Choroid plexus epithelial cell (primary cell): ENCODE data around the gene TYK2.

Source experiments
- DNase-seq: peaks from one replicate; pipeline ENCODE4 v3.0.0-alpha.2; 2010; ENCODE audit warnings: low read depth
- H3K4me3 ChIP-seq: 2 replicates; pipeline ENCODE4 v1.5.1; 2011; ENCODE audit warnings: low read depth, mild to moderate bottlenecking, control low read depth, low read length, moderate library complexity
- TF ChIP-seq, protein P1 (sequence below): conservative IDR thresholded peaks from 2 replicates; pipeline ENCODE4 v1.5.1; 2011; ENCODE audit warnings: low read depth, mild to moderate bottlenecking, control low read depth, inconsistent platforms, low read length, moderate library complexity

TYK2 gene

DNA sequence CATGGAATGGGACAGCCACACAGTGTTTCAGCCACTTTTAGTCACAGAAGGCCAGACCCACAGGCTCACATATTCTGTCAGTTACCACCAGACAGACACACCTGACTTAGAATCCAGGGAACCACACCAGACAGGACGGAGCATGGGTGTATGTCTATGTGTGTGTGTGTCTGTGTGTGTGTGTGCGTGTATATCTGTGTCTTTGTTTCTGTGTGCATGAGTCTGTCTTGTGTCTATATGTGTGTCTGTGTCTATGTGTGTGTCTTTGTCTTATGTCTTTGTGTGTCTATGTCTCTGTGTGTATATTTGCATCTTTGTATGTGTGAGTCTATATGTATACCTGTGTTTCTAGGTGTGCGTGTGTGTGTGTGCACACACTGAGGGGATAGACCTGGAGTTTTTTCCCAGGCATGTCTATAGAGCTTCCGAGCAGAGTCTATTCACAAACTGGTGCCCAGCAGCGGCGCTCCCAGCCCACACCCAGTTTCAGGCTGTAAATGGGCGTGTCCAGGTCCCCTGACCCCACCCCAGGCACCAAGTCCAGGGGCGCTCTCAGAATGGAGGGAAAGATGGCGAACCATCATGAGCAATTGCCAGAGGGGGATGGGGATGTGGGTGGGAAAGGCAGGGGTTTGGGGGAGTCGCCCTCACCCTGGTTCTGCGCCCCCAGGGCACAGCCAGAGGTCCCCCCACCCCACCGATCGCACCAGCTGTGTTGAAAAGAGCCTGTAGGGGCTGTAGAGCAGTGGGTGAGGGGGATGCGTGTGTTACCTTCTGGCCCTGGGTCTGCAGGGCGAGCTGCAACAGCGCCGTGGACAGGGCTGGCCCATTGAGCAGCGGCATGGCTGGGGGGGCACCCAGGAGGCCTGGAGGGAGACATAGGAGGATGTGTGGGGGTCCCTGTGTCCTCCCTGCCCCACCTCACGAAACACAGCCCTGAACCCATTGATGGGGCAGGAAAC is 58.2 kb downstream of the TYK2 start:
- TF ChIP-seq, protein P1, sequence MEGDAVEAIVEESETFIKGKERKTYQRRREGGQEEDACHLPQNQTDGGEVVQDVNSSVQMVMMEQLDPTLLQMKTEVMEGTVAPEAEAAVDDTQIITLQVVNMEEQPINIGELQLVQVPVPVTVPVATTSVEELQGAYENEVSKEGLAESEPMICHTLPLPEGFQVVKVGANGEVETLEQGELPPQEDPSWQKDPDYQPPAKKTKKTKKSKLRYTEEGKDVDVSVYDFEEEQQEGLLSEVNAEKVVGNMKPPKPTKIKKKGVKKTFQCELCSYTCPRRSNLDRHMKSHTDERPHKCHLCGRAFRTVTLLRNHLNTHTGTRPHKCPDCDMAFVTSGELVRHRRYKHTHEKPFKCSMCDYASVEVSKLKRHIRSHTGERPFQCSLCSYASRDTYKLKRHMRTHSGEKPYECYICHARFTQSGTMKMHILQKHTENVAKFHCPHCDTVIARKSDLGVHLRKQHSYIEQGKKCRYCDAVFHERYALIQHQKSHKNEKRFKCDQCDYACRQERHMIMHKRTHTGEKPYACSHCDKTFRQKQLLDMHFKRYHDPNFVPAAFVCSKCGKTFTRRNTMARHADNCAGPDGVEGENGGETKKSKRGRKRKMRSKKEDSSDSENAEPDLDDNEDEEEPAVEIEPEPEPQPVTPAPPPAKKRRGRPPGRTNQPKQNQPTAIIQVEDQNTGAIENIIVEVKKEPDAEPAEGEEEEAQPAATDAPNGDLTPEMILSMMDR, result no peak
- no peak overlapping the region for H3K4me3 ChIP-seq
- DNase-seq, result no peak

DNA sequence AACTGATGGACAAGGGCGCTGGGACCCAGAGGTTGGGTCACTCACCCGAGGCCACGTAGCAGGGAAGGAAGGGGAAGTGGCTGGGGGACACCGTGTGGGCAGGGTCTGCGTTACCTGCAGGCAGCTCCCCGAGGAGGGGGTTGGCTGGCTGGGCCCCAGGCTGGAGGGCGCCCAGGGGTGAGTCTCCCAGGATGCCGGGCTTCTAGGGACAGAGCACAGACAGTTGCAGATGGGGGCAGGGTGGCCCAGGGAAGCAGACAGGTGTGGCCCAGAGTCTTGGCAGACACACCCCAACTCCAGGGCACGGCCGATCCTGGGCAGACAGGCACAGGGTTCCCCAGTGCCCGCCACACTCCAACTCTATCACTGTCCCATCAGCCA is 59.0 kb downstream of the TYK2 start:
- TF ChIP-seq, protein P1, result no peak
- H3K4me3 ChIP-seq, result no peak overlapping the region
- DNase-seq, result no peak

DNA sequence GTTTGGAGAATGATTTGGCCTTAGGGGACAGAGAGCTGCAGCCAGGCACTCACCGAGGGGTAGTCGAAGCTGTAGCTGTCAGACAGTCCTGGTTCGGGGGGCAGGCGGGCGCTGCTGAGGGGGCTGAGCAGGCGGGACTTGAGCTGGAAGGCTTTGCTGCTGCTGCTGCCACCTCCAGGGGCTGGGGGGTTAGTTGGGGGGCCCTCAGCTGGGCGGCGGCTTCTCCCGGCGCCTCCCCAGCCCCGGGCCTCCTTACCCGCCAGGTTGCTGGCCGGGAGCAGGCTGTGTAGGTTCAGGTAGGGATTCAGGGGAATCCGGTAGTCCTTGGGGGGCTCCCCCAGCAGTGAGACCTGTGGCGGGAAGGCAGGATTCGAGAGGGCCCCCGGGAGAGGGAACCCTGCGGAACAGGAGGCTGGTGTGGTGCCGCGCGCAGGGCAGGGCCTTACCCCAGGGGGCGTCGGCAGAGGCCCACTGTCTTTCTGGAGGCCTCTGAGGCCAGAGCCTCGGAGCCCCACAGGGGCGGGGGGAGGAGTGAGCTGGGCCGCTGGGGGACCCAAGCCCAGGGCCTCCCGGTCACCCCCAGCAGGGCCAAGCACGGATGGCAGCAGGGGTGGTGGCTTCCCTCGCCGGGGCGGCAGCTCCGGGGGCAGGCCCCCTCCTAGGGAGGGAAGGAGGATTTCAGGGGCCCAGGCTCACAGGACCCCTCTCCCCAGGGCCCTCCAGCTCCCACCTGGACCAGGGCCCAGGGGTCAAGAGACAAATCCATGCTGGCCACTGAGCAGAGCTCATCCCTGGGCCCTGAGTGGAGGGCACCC is 59.6 kb downstream of the TYK2 start:
- no peak for DNase-seq
- H3K4me3 ChIP-seq, result no peak overlapping the region
- TF ChIP-seq, protein P1, result no peak

DNA sequence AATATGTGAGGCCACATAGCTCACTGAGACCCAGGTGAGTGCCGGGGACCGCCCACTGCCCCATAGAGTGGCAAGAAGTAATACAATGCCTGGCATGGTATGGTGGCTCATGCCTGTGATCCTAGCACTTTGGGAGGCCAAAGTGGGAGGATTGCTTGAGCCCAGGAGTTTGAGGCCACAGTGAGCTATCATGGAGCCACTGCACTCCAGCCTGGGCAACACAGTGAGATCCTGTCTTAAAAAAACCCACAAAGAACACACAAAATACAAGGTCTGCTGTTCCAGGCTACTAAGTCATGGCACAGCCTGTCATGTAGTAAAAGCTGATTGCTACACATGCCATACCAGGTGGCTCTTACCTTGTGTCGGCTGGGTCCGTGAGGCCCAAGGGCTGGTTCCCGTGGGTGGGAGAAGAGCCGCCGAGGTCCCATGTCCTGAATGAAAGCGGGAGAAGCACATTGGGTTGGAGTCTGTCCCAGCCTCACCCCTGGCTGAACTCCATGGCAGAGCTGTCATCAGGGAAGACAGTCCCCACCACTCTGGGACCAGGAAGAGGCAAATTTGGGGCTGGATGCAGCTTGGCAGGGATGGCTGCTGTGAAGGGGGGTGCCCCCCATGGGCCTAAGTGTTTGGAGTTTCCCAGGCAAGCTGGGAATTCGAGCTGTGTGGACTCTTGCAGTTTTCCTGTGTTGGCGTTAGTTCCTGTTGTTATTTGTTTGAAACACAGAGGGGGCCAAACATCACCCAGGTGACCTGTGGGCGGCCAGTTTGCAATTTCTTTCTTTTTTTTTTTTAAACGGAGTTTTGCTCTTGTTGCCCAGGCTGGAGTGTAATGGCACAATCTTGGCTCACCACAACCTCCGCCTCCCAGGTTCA is 61.3 kb downstream of the TYK2 start:
- TF ChIP-seq, protein P1, result no peak
- DNase-seq, result no peak
- no peak overlapping the region for H3K4me3 ChIP-seq

DNA sequence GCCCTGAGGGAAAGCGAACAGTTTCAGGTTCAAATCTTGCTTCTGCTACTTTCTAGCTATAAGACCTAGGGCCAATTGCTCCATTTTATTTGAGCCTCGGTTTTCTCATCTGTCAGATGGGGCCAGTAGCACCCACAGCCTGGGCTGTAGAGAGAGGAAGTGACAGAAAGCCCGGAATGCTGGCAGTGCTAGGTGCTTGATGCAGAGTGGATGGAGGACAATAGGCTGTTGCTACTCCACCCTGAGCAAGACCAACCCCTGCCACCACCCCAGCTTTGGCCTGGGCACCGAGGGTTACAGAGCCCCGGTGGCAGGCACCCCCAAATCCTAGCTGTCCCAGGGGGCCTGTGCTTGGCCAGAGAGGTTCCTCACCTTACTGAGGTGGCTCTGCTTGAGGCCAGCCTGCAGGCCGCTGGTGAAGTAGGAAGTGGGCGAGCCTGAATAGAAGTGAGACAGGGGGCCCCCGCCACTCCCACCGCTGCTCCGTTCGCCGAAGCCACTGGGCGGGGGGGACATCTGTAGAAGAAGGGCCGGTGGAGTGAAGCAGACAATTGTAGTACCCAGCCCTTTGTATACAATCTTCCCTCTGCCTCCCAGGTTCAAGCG is 62.4 kb downstream of the TYK2 start:
- DNase-seq, result no peak
- H3K4me3 ChIP-seq, result no peak overlapping the region
- TF ChIP-seq, protein P1, result no peak
